ENCODE results near the gene PGAP6. TPM values are rescaled to one million over a fixed set of nuclear protein-coding genes. Genes with fewer than 3 reads are reported as not detected.

PGAP6 gene
- total and polyA plus RNA-seq, 2 of the 8 experiments (the other 6 are each of a cell fraction or from before 2014, with no cell fraction given) = 86.8 to 364 TPM

DNA sequence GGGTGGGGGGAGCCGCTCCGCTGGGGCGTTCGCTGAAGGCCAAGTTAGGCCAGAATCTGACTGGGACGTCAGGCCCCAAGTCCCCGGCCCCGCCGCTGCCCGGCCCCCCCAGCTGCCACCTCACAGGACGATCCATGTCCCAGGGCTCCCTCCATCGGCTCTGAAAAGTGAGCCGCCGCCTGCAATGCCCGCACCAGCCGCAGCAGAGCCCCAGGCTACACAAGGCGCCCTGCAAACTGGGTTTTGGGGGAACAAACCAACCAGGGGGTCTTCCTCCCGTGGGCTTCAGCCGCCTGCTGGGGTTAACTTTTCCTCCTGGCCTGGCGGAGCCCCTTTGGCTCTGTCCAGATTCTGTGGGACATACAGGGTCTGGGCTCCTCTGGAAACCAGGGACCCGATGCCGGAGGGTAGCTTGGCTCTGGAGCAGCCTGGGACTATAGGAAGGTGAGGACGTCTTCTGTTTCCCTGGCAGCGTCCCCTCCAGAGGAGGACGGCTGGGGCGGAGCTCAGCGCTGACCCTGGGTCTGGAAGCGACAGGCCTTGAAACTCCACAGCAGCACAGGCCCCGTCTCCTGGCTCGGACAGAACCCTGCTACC, 16.1 kb upstream of the PGAP6 start:
- Histone ChIP-seq H3K4me2 (ENCODE audit: insufficient read depth in 1 of 2, low read depth in 2 of 2, low read length in 2 of 2) (peak overlapping the region; percentile 32 to 58), H2BK20ac (ENCODE audit: low read length) (no peak overlapping the region), H3K9ac (replicated peaks in 1 of 4; ENCODE audit: extremely low read depth in 1 of 4, low read depth in 3 of 4, low read length in 3 of 4) (peak overlapping the region in 2 of 4 experiments; percentile 7 to 32; a peak in 2 of 7 replicates), H2BK120ac (replicated peaks; ENCODE audit: low read depth, low read length) (no peak overlapping the region), H3K4ac (replicated peaks; ENCODE audit: insufficient read length, low read depth, low read length) (no peak overlapping the region), H3K9me3 (ENCODE audit: insufficient read depth in 2 of 2, low read depth in 1 of 2, low read length in 1 of 2) (no peaks in the 10 kb centered on the region), H2AK5ac (ENCODE audit: low read depth, low read length) (peak overlapping the region; percentile 79; the same call in 1 of the 2 replicates), H3K79me1 (ENCODE audit: low read depth, low read length) (no peaks in the 10 kb centered on the region; the same call in 1 of the 2 replicates), H4K91ac (replicated peaks; ENCODE audit: insufficient read length, low read length) (peak overlapping the region; percentile 73), H4K20me1 (replicated peaks in 1 of 2; ENCODE audit: control insufficient read depth in 1 of 2, insufficient read depth in 2 of 2, low read length in 2 of 2) (peaks cover 2 to 21% of the 10 kb centered on the region in 2 experiments), H4K5ac (ENCODE audit: insufficient read length, low read depth, low read length) (peak overlapping the region; percentile 29), H2BK15ac (ENCODE audit: low read length) (0 out of 2 replicates have a peak overlapping the region, but pooled peaks have one; percentile 29), H3K56ac (replicated peaks; ENCODE audit: insufficient read length, low read depth, low read length) (no peak overlapping the region), H3K27ac (ENCODE audit: low read depth, low read length) (peak overlapping the region; percentile 43; the same call in 1 of the 2 replicates), H3K36me3 (ENCODE audit: control insufficient read depth in 2 of 4, insufficient read depth in 4 of 4, low read length in 3 of 4) (peaks cover 7 to 18% (median 14%) of the 10 kb centered on the region in 4 experiments; a peak in 6 of 8 replicates), H3K4me3 (ENCODE audit: extremely low read depth in 1 of 4, insufficient read depth in 2 of 4, low read depth in 3 of 4, low read length in 4 of 4) (peak overlapping the region; percentile 4 to 91 (median 37); a peak in 6 of 8 replicates), H3K23me2 (ENCODE audit: low read depth, low read length) (peaks cover 5% of the 10 kb centered on the region), H3K23ac (ENCODE audit: insufficient read length) (no peak overlapping the region), H4K8ac (ENCODE audit: extremely low read depth, insufficient read depth, low read length) (peak overlapping the region; percentile 53; the same call in 1 of the 2 replicates), H3K18ac (ENCODE audit: extremely low read depth, low read length) (peak overlapping the region; percentile 15), H3K4me1 (replicated peaks in 1 of 4; ENCODE audit: control insufficient read depth in 3 of 4, insufficient read depth in 4 of 4, low read length in 3 of 4) (peaks cover 0 to 26% (median 13%) of the 10 kb centered on the region in 4 experiments; a peak in 6 of 7 replicates), H2AFZ (ENCODE audit: low read length) (no peak overlapping the region), H2BK5ac (ENCODE audit: low read depth, low read length) (peak overlapping the region; percentile 71), H2BK12ac (ENCODE audit: low read depth, low read length) (no peak overlapping the region), H3K27me3 (replicated peaks in 1 of 4; ENCODE audit: control insufficient read depth in 3 of 4, extremely low read depth in 1 of 4, insufficient read depth in 3 of 4, low read length in 3 of 4) (no peaks in the 10 kb centered on the region), H3K14ac (ENCODE audit: insufficient read length) (no peak overlapping the region), H3K79me2 (ENCODE audit: control insufficient read depth in 1 of 2, insufficient read depth in 2 of 2, low read length in 2 of 2) (no peaks in the 10 kb centered on the region; a peak in 1 of 4 replicates)
- ChIA-PET POLR2A (ENCODE audit: partially characterized antibody) (interaction anchor here (1.0 to 6.7 kb wide), 12 partner anchors 9 to 128 kb away, joined by 3 to 67 read pairs (median 4); partner anchors contain the start of genes MRPL28 and RAB11FIP3), CTCF (ENCODE audit: partially characterized antibody) (interaction anchor here (1.2 to 1.4 kb wide), 3 partner anchors 9 to 89 kb away, joined by 3 to 6 read pairs (median 4); no protein-coding TSS in a partner anchor)
- WGBS, 2 experiments (ENCODE audit: extremely low coverage in 1 of 2, insufficient coverage in 1 of 2, insufficient read length in 1 of 2, insufficient replicate concordance in 2 of 2, low coverage in 1 of 2, low lambda C conversion rate in 2 of 2, missing lambda C conversion rate in 1 of 2) = 48% methylated on average over 16 of the region's 29 CpGs; no CpG with 5 or more reads in 1 of the 2 experiments
- peak in 1 of 2 experiments; percentile 82 for DNase-seq (ENCODE audit: low read depth in 1 of 2, low spot score in 2 of 2)
- no peak for FAIRE-seq
- no peak for TF ChIP-seq KDM5A (IDR thresholded peaks at IDR 0.05; ENCODE audit: low read length)
- TF ChIP-seq SP1 (IDR thresholded peaks at IDR 0.05; ENCODE audit: low read depth, low read length) = no peak
- TF ChIP-seq MAFK (IDR thresholded peaks at IDR 0.05; ENCODE audit: low read depth, low read length) = no peak
- TF ChIP-seq NANOG (IDR thresholded peaks at IDR 0.05; ENCODE audit: insufficient read depth, low read depth, low read length, poor library complexity, severe bottlenecking) = no peak
- TF ChIP-seq SP4 (IDR thresholded peaks at IDR 0.05; ENCODE audit: low read length) = no peak
- TF ChIP-seq JUND (IDR thresholded peaks at IDR 0.05; ENCODE audit: low read length) = no peak
- peak; percentile 26; the same call in 1 of the 2 replicates for TF ChIP-seq GABPA (IDR thresholded peaks at IDR 0.05; ENCODE audit: borderline replicate concordance, insufficient read depth, low read length)
- TF ChIP-seq SRF (IDR thresholded peaks at IDR 0.05; ENCODE audit: low read depth, low read length) = peak; percentile 33; the same call in 1 of the 2 replicates
- TF ChIP-seq SIN3A (conservative IDR thresholded peaks at IDR 0.05 in 1 of 2, IDR thresholded peaks at IDR 0.05 in 1 of 2; ENCODE audit: low read depth in 1 of 2, low read length in 2 of 2) = no peak
- no peak for TF ChIP-seq HDAC6 (IDR thresholded peaks at IDR 0.05; ENCODE audit: low read depth, low read length)

All from H1 (cell line).